Lung (tissue), 12 donors: Measurements from ENCODE around the gene AGBL4. TPM values are rescaled to one million over a fixed set of nuclear protein-coding genes. Genes with fewer than 3 reads are reported as not detected.
A peak's percentile ranks its signal among the peaks of the same experiment; 100 is the strongest.

ENCODE experiments used
- ATAC-seq: fragments of 200-7000 bp; cut with Tn5 transposase; one replicate; pipeline ENCODE4 v1.9.1; 2020; ENCODE audit warnings: moderate number of reproducible peaks; ENCODE audit not compliant: insufficient read depth, low FRiP score
- DNase-seq, 3 donors: peaks; one replicate each; pipeline ENCODE4 v3.0.0-alpha.2; 2013 to 2017
- H3K27ac ChIP-seq, 2 donors: one replicate each; pipeline ENCODE4 v1.5.1; 2013; ENCODE audit warnings: mild to moderate bottlenecking in 2 of 2, moderate library complexity in 2 of 2, control low read depth in 1 of 2, inconsistent platforms in 1 of 2, low read depth in 1 of 2, low read length in 1 of 2
- H3K27me3 ChIP-seq, 3 donors: one replicate each; pipeline ENCODE4 v1.5.1; 2013; ENCODE audit warnings: low read length in 2 of 3; ENCODE audit not compliant: control insufficient read depth in 3 of 3, insufficient read depth in 3 of 3
- H3K36me3 ChIP-seq, 4 donors: one replicate each; pipeline ENCODE4 v1.5.1; 2013; ENCODE audit warnings: low read length in 4 of 4, mild to moderate bottlenecking in 1 of 4, moderate library complexity in 1 of 4; ENCODE audit not compliant: control insufficient read depth in 4 of 4, insufficient read depth in 4 of 4
- H3K4me1 ChIP-seq, 5 donors: one replicate each; pipeline ENCODE4 v1.5.1; 2013; ENCODE audit warnings: low read length in 5 of 5, mild to moderate bottlenecking in 2 of 5, moderate library complexity in 1 of 5; ENCODE audit not compliant: control insufficient read depth in 5 of 5, insufficient read depth in 5 of 5
- H3K4me3 ChIP-seq: one replicate; pipeline ENCODE4 v1.5.1; 2013; ENCODE audit warnings: mild to moderate bottlenecking, control low read depth, moderate library complexity
- H3K9ac ChIP-seq, 2 donors: one replicate each; pipeline ENCODE4 v1.5.1; 2013; ENCODE audit warnings: low read length in 2 of 2, control low read depth in 1 of 2; ENCODE audit not compliant: insufficient read depth in 1 of 2
- H3K9me3 ChIP-seq, 4 donors: one replicate each; pipeline ENCODE4 v1.5.1; 2013; ENCODE audit warnings: low read length in 3 of 4, mild to moderate bottlenecking in 1 of 4, moderate library complexity in 1 of 4; ENCODE audit not compliant: control insufficient read depth in 4 of 4, insufficient read depth in 3 of 4
- WGBS, 2 donors: extraction: QIAGEN DNeasy Blood & Tissue Kit; methylation state at CpG; one replicate each; pipeline ENCODE4 v1.1.7; 2013; 5-methylcytosine and 5-hydroxymethylcytosine counted together
- polyA plus RNA-seq, 2 donors: library from polyadenylated mRNA; stranded (reverse); fragments of 200-250 nt; gene quantifications; one replicate each; pipeline ENCODE4 v1.2.1, GENCODE V29; 2013
- total RNA-seq, 2 donors: library from RNA; depleted of rRNA in 1 of 2; stranded (reverse); fragments of >200 nt in 1 of 2; gene quantifications; one replicate each; pipeline ENCODE4 v1.2.1, GENCODE V29; 2014 to 2021
- TF ChIP-seq, protein P1 (sequence below): IDR thresholded peaks from 2 replicates; pipeline ENCODE4 v1.5.1; 2012; ENCODE audit warnings: mild to moderate bottlenecking; ENCODE audit errors: control extremely low read depth, extremely low read depth
- donor health status: control.
- donor health status: control.
- donor health status: Bipolar disorder and iron deficiency.
- donor health status: healthy.
- donor health status: DM: yes; HTN: yes; CAD: no.

AGBL4 gene
- total and polyA plus RNA-seq, 4 donors = 0.24 to 7.5 (median 2.6) TPM

- H3K36me3 ChIP-seq = no peaks in the 10 kb centered on the region
- H3K9ac ChIP-seq = no peak overlapping the region
- peaks cover 0 to 4% (median 0%) of the 10 kb centered on the region in 4 donors for H3K9me3 ChIP-seq
- H3K27me3 ChIP-seq = no peaks in the 10 kb centered on the region
- no peaks in the 10 kb centered on the region for H3K4me1 ChIP-seq
- ATAC-seq = no peak
- TF ChIP-seq, protein P1, sequence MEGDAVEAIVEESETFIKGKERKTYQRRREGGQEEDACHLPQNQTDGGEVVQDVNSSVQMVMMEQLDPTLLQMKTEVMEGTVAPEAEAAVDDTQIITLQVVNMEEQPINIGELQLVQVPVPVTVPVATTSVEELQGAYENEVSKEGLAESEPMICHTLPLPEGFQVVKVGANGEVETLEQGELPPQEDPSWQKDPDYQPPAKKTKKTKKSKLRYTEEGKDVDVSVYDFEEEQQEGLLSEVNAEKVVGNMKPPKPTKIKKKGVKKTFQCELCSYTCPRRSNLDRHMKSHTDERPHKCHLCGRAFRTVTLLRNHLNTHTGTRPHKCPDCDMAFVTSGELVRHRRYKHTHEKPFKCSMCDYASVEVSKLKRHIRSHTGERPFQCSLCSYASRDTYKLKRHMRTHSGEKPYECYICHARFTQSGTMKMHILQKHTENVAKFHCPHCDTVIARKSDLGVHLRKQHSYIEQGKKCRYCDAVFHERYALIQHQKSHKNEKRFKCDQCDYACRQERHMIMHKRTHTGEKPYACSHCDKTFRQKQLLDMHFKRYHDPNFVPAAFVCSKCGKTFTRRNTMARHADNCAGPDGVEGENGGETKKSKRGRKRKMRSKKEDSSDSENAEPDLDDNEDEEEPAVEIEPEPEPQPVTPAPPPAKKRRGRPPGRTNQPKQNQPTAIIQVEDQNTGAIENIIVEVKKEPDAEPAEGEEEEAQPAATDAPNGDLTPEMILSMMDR = no peak
- WGBS, 2 donors = 66 to 67% methylated on average over 1 of the region's 1 CpG
- no peak overlapping the region for H3K27ac ChIP-seq
- no peak overlapping the region for H3K4me3 ChIP-seq
- DNase-seq = no peak
Measured at GRCh38 chr1:49125746-49126145, 898.0 kb downstream of the AGBL4 start.

GRCh38 chr1:49111931-49112330 lies 911.8 kb downstream of the AGBL4 start:
- H3K9me3 ChIP-seq = peaks cover 0 to 11% (median 2%) of the 10 kb centered on the region in 4 donors
- H3K4me3 ChIP-seq = no peak overlapping the region
- WGBS, 2 donors = 76 to 82% methylated on average over 1 of the region's 1 CpG
- no peaks in the 10 kb centered on the region for H3K4me1 ChIP-seq
- no peak overlapping the region for H3K27ac ChIP-seq
- DNase-seq = peak in 1 of 3 donors; percentile 25
- TF ChIP-seq, protein P1 = no peak
- H3K27me3 ChIP-seq = no peaks in the 10 kb centered on the region
- no peak for ATAC-seq
- no peak overlapping the region for H3K9ac ChIP-seq
- no peaks in the 10 kb centered on the region for H3K36me3 ChIP-seq

DNA sequence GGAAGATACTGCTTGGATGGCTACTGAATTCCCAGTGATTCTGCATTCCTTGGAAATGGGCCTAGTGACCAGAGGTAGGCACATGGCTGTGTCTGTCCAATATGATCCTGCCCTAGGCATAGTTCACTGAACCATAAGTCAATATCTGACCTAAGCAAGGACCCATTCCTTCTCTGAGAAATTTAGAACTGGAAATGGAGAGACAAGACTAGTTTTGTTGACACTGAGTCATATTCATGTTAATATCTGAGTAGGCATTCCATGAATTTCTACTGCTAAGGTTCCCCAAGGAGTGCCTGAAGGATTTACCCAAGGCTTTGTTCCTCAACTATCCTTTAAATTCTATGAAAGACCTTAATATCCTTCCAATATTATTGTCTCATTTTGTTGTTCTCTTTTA lies 917.3 kb downstream of the AGBL4 start:
- DNase-seq = no peak

More for the DNA sequence above, 917.3 kb downstream of the AGBL4 start:
- TF ChIP-seq, protein P1 = no peak
- no peak overlapping the region for H3K9ac ChIP-seq
- no peak for ATAC-seq
- no peak overlapping the region for H3K4me3 ChIP-seq
- H3K9me3 ChIP-seq = peaks cover 0 to 4% (median under 1%) of the 10 kb centered on the region in 4 donors
- H3K27me3 ChIP-seq = no peaks in the 10 kb centered on the region
- no peaks in the 10 kb centered on the region for H3K36me3 ChIP-seq
- no peaks in the 10 kb centered on the region for H3K4me1 ChIP-seq
- H3K27ac ChIP-seq = no peak overlapping the region
